Epithelial cell of esophagus (primary cell): ENCODE measurements around the gene OR10AD1.

Source experiments
- DNase-seq: peaks from one replicate; pipeline ENCODE4 v3.0.0; 2010; ENCODE audit warnings: low read depth
- H3K4me3 ChIP-seq: 2 replicates; pipeline ENCODE4 v1.5.1; 2011; ENCODE audit warnings: mild to moderate bottlenecking, low read length, control low read depth
- TF ChIP-seq, protein P1 (sequence below): IDR thresholded peaks from 2 replicates; pipeline ENCODE4 v1.5.1; 2011; ENCODE audit warnings: low read depth, mild to moderate bottlenecking, low read length, control low read depth, inconsistent platforms; ENCODE audit not compliant: insufficient read depth; ENCODE audit errors: missing control alignments

The OR10AD1 gene

DNA sequence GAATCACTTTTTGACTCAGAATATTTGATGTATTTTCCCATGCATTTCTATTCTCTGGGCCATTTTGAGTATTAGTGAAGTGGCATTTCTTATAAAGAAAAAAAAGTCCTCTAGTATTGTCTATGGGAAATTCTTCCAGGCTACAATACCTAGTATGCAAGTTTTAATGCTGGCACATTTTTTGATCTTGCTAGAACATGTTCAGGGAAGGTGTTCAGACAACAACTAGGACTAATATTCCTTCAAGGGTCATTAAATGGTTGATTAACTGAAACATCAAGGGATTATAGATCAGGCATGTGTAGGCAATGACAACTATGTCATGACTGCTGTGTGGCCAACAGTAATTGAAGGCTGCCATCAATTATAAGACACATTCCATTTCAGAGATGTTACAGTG lies 12.0 kb downstream of the OR10AD1 start:
- no peak overlapping the region for H3K4me3 ChIP-seq
- TF ChIP-seq, protein P1, sequence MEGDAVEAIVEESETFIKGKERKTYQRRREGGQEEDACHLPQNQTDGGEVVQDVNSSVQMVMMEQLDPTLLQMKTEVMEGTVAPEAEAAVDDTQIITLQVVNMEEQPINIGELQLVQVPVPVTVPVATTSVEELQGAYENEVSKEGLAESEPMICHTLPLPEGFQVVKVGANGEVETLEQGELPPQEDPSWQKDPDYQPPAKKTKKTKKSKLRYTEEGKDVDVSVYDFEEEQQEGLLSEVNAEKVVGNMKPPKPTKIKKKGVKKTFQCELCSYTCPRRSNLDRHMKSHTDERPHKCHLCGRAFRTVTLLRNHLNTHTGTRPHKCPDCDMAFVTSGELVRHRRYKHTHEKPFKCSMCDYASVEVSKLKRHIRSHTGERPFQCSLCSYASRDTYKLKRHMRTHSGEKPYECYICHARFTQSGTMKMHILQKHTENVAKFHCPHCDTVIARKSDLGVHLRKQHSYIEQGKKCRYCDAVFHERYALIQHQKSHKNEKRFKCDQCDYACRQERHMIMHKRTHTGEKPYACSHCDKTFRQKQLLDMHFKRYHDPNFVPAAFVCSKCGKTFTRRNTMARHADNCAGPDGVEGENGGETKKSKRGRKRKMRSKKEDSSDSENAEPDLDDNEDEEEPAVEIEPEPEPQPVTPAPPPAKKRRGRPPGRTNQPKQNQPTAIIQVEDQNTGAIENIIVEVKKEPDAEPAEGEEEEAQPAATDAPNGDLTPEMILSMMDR = no peak

GRCh38 chr12:48189331-48190125 lies 13.6 kb downstream of the OR10AD1 start:
- TF ChIP-seq, protein P1 = peak; percentile 88
- H3K4me3 ChIP-seq = no peak overlapping the region
- peak; percentile 74 for DNase-seq

More for the DNA sequence above, 12.0 kb downstream of the OR10AD1 start:
- peak; percentile 60 for DNase-seq

- TF ChIP-seq, protein P1 = no peak
- DNase-seq = no peak
- no peak overlapping the region for H3K4me3 ChIP-seq
Observed at GRCh38 chr12:48187916-48188695, 15.0 kb downstream of the OR10AD1 start.

GRCh38 chr12:48185181-48185919 lies 17.7 kb downstream of the OR10AD1 start:
- no peak overlapping the region for H3K4me3 ChIP-seq

GRCh38 chr12:48184549-48184922 lies 18.6 kb downstream of the OR10AD1 start:
- DNase-seq = no peak
- H3K4me3 ChIP-seq = no peak overlapping the region
- TF ChIP-seq, protein P1 = no peak

More at GRCh38 chr12:48185181-48185919, 17.7 kb downstream of the OR10AD1 start:
- TF ChIP-seq, protein P1 = no peak
- peak; percentile 31 for DNase-seq

DNA sequence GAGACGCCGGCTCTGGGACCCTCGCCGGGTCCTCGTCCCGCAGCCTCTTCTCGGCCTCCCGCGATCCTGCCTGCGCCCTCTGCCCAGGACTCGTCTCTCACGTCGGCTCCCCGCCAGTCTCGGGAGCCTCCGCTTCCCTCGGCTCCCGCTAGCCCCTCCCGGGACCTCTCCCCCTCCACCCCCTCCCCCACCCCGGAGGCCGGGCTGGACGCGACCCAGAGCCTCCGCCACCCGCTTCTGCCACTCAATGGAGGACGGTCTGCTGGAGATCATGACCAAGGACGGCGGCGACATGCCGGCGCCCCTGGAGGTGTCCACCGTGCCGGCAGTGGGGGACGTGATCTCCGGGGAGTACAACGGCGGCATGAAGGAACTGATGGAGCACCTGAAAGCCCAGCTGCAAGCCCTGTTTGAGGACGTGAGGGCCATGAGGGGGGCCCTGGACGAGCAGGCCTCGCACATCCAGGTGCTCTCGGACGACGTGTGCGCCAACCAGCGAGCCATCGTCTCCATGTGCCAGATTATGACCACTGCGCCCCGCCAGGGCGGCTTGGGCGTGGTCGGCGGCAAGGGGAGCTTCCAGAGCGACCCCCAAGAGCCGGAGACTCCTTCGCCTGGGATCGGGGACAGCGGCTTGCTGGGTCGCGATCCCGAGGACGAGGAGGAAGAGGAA lies 19.1 kb downstream of the OR10AD1 start:
- TF ChIP-seq, protein P1 = no peak
- no peak for DNase-seq
- H3K4me3 ChIP-seq = peak overlapping the region; percentile 49
